H1 (cell line): ENCODE results near the gene RPS17. TPM values are rescaled to one million over a fixed set of nuclear protein-coding genes. Genes with fewer than 3 reads are reported as not detected.
A peak's percentile ranks its signal among the peaks of the same experiment; 100 is the strongest.
"Not testable (repeated sequence)": the region's sequence is repeated elsewhere in the genome, so short reads cannot be mapped to it uniquely, and the experiment has no call there.

Experiments used
- CTCF ChIA-PET: fragments of 300-600 bp; sonication (Branson Sonifier 250); formaldehyde crosslinking; loops from one replicate; lab custom pipeline; 2021; ENCODE audit not compliant: partially characterized antibody; lab: Charles Lee
- POLR2A ChIA-PET: fragments of 300-600 bp; sonication (Branson Sonifier 250); formaldehyde crosslinking; loops from one replicate; lab custom pipeline; 2021; ENCODE audit warnings: inconsistent platforms; ENCODE audit not compliant: partially characterized antibody; lab: Charles Lee
- DNase-seq, 2 experiments: peaks; one replicate each; pipeline versions ENCODE4 v3.0.0 to v3.0.0-alpha.2; 2010 to 2022; ENCODE audit warnings: low spot score in 2 of 2, low read depth in 1 of 2, mixed read lengths in 1 of 2
- FAIRE-seq: peaks from 2 replicates; lab custom pipeline; 2011; peaks lifted over from hg19 to GRCh38; lab: Jason Lieb, UNC
- H2AFZ ChIP-seq: 2 replicates; pipeline ENCODE4 v1.8.1; 2012; ENCODE audit warnings: low read length, inconsistent platforms
- H2AK5ac ChIP-seq: 2 replicates; pipeline ENCODE4 v1.6.1; 2013; ENCODE audit warnings: low read depth, low read length
- H2BK120ac ChIP-seq: replicated peaks from 2 replicates; pipeline ENCODE3; 2013; ENCODE audit warnings: low read depth, low read length, inconsistent platforms
- H2BK12ac ChIP-seq: 2 replicates; pipeline ENCODE4 v1.6.1; 2013; ENCODE audit warnings: low read depth, low read length
- H2BK15ac ChIP-seq: 2 replicates; pipeline ENCODE4 v1.6.1; 2013; ENCODE audit warnings: low read length
- H2BK20ac ChIP-seq: 2 replicates; pipeline ENCODE4 v1.6.1; 2013; ENCODE audit warnings: low read length
- H2BK5ac ChIP-seq: 2 replicates; pipeline ENCODE4 v1.6.1; 2013; ENCODE audit warnings: low read depth, low read length
- H3K14ac ChIP-seq: 2 replicates; pipeline ENCODE4 v1.6.1; 2013; ENCODE audit warnings: inconsistent platforms; ENCODE audit not compliant: insufficient read length
- H3K18ac ChIP-seq: 2 replicates; pipeline ENCODE4 v1.6.1; 2013; ENCODE audit warnings: low read length; ENCODE audit errors: extremely low read depth
- H3K23ac ChIP-seq: 2 replicates; pipeline ENCODE4 v1.6.1; 2013; ENCODE audit warnings: inconsistent platforms; ENCODE audit not compliant: insufficient read length
- H3K23me2 ChIP-seq: 2 replicates; pipeline ENCODE4 v1.6.1; 2013; ENCODE audit warnings: low read depth, low read length
- H3K27ac ChIP-seq: 2 replicates; pipeline ENCODE4 v1.6.1; 2011; ENCODE audit warnings: low read depth, low read length, inconsistent platforms
- H3K27me3 ChIP-seq, 4 experiments: replicated peaks in 1 of 4; 1 replicate in 1 of 4; 2 replicates in 3 of 4; pipeline versions ENCODE4 v1.6.1 to v1.8.1; 2011 to 2013; ENCODE audit warnings: low read length in 3 of 4, mild to moderate bottlenecking in 3 of 4, inconsistent platforms in 2 of 4, mixed read lengths in 2 of 4, moderate library complexity in 1 of 4; ENCODE audit not compliant: control insufficient read depth in 3 of 4, insufficient read depth in 3 of 4; ENCODE audit errors: extremely low read depth in 1 of 4
- H3K36me3 ChIP-seq, 4 experiments: 2 replicates each; pipeline versions ENCODE4 v1.6.1 to v1.8.1; 2011 to 2013; ENCODE audit warnings: mild to moderate bottlenecking in 4 of 4, low read length in 3 of 4, moderate library complexity in 2 of 4, control low read depth in 1 of 4, inconsistent platforms in 1 of 4; ENCODE audit not compliant: insufficient read depth in 4 of 4, control insufficient read depth in 2 of 4
- H3K4ac ChIP-seq: replicated peaks from 2 replicates; pipeline ENCODE3; 2013; ENCODE audit warnings: low read length, low read depth, mixed read lengths, inconsistent platforms; ENCODE audit not compliant: insufficient read length
- H3K4me1 ChIP-seq, 4 experiments: replicated peaks in 1 of 4; 1 replicate in 1 of 4; 2 replicates in 3 of 4; pipeline versions ENCODE4 v1.6.1 to v1.8.1; 2011 to 2013; ENCODE audit warnings: low read length in 3 of 4, inconsistent platforms in 2 of 4, mixed read lengths in 1 of 4; ENCODE audit not compliant: insufficient read depth in 4 of 4, control insufficient read depth in 3 of 4
- H3K4me2 ChIP-seq, 2 experiments: 2 replicates each; pipeline versions ENCODE4 v1.6.1 to v1.8.1; 2011 to 2013; ENCODE audit warnings: low read depth in 2 of 2, low read length in 2 of 2, control low read depth in 1 of 2, inconsistent platforms in 1 of 2, mild to moderate bottlenecking in 1 of 2; ENCODE audit not compliant: insufficient read depth in 1 of 2
- H3K4me3 ChIP-seq, 4 experiments: fragments of 200-600, 300-600 bp in 1 of 4; sonication (generic), shearing (Covaris generic), sonication (Bioruptor Twin) in 1 of 4; 2 replicates each; pipeline versions ENCODE4 v1.5.1 to v1.8.1; 2011 to 2016; ENCODE audit warnings: low read length in 4 of 4, low read depth in 3 of 4, control low read depth in 2 of 4, inconsistent platforms in 2 of 4, mild to moderate bottlenecking in 2 of 4, mixed read lengths in 1 of 4, moderate library complexity in 1 of 4; ENCODE audit not compliant: insufficient read depth in 2 of 4; ENCODE audit errors: extremely low read depth in 1 of 4
- H3K56ac ChIP-seq: replicated peaks from 2 replicates; pipeline ENCODE3; 2013; ENCODE audit warnings: low read depth, mild to moderate bottlenecking, mixed read lengths, low read length, inconsistent platforms; ENCODE audit not compliant: insufficient read length
- H3K79me1 ChIP-seq: 2 replicates; pipeline ENCODE4 v1.6.1; 2013; ENCODE audit warnings: low read depth, low read length, control low read depth
- H3K79me2 ChIP-seq, 2 experiments: 2 replicates each; pipeline versions ENCODE4 v1.6.1 to v1.8.1; 2012 to 2013; ENCODE audit warnings: low read length in 2 of 2, mild to moderate bottlenecking in 2 of 2, inconsistent platforms in 1 of 2; ENCODE audit not compliant: insufficient read depth in 2 of 2, control insufficient read depth in 1 of 2
- H3K9ac ChIP-seq, 4 experiments: replicated peaks in 1 of 4; 1 replicate in 1 of 4; 2 replicates in 3 of 4; pipeline versions ENCODE4 v1.6.1 to v1.8.1; 2011 to 2013; ENCODE audit warnings: low read depth in 3 of 4, low read length in 3 of 4, control low read depth in 2 of 4, mild to moderate bottlenecking in 2 of 4, moderate library complexity in 2 of 4, inconsistent platforms in 1 of 4; ENCODE audit errors: extremely low read depth in 1 of 4
- H3K9me3 ChIP-seq, 2 experiments: 2 replicates each; pipeline versions ENCODE4 v1.6.1 to v1.8.1; 2012 to 2013; ENCODE audit warnings: mild to moderate bottlenecking in 2 of 2, moderate library complexity in 2 of 2, control low read depth in 1 of 2, inconsistent platforms in 1 of 2, low read depth in 1 of 2, low read length in 1 of 2, mixed read lengths in 1 of 2; ENCODE audit not compliant: insufficient read depth in 2 of 2
- H4K20me1 ChIP-seq, 2 experiments: replicated peaks in 1 of 2; 2 replicates each; pipeline versions ENCODE3 to v1.8.1; 2011 to 2013; ENCODE audit warnings: inconsistent platforms in 2 of 2, low read length in 2 of 2, mild to moderate bottlenecking in 1 of 2; ENCODE audit not compliant: insufficient read depth in 2 of 2, control insufficient read depth in 1 of 2
- H4K5ac ChIP-seq: 2 replicates; pipeline ENCODE4 v1.6.1; 2013; ENCODE audit warnings: low read length, low read depth, mixed read lengths, inconsistent platforms; ENCODE audit not compliant: insufficient read length
- H4K8ac ChIP-seq: 2 replicates; pipeline ENCODE4 v1.8.0; 2013; ENCODE audit warnings: mild to moderate bottlenecking, moderate library complexity, low read length, inconsistent platforms; ENCODE audit not compliant: insufficient read depth; ENCODE audit errors: extremely low read depth
- H4K91ac ChIP-seq: replicated peaks from 2 replicates; pipeline ENCODE3; 2013; ENCODE audit warnings: low read length, mixed read lengths, inconsistent platforms; ENCODE audit not compliant: insufficient read length
- KDM1A ChIP-seq: fragments of 200-600, 300-600 bp; sonication (generic); IDR thresholded peaks from 2 replicates; pipeline ENCODE4 v1.7.1; 2016; ENCODE audit warnings: mild to moderate bottlenecking, low read length, borderline replicate concordance
- WGBS, 2 experiments: shearing (Covaris generic) in 1 of 2; methylation state at CpG; one replicate each; pipeline versions ENCODE4 v1.1.6 to v1.1.7; 2013 to 2015; ENCODE audit warnings: low lambda C conversion rate in 2 of 2, mixed read lengths in 2 of 2, inconsistent platforms in 1 of 2, low coverage in 1 of 2, missing lambda C conversion rate in 1 of 2; ENCODE audit not compliant: insufficient replicate concordance in 2 of 2, insufficient coverage in 1 of 2, insufficient read length in 1 of 2; ENCODE audit errors: extremely low coverage in 1 of 2, missing lambda C conversion rate in 1 of 2; 5-methylcytosine and 5-hydroxymethylcytosine counted together
- polyA plus RNA-seq, 7 experiments: library from polyadenylated mRNA; depleted of rRNA in 3 of 7; stranded (reverse) in 5 of 7; unstranded in 2 of 7; fragments of >200 nt in 5 of 7; fragments of 200-250 nt in 2 of 7; gene quantifications; 1 replicate in 5 of 7; 2 replicates in 1 of 7; 4 replicates in 1 of 7; pipeline versions ENCODE4 v1.2.1 to v1.2.3, GENCODE V29; 2011 to 2013; ENCODE audit warnings: missing spikeins in 2 of 7, mixed read lengths in 2 of 7
- total RNA-seq: library from RNA; stranded (reverse); fragmentation: NEBNext Ultra II Directional; extraction: Animal tissue kit (Norgen Biotek cat#: 25700); gene quantifications from 2 replicates; pipeline ENCODE4 v1.2.1, GENCODE V29; 2021

Gene RPS17
- total and polyA plus RNA-seq, 2 of the 8 experiments (the other 6 are each of a cell fraction or from before 2014, with no cell fraction given): 2,416 to 5,590 TPM

DNA sequence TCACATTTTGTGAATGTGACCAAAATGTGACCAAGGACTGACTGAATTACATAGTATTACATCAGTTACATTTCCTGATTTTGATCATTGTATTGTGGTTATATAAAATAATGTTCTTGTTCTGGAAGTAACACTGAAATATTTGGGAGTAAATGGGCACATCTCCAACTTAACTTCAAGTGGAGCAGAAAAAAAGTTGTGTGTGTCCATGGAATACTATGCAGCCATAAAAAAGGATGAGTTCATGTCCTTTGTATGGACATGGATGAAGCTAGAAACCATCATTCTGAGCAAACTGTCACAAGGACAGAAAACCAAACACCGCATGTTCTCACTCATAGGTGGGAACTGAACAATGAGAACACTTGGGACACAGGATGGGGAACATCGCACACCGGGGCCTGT lies 5.8 kb downstream of the RPS17 start:
- not testable (repeated sequence) for H3K56ac ChIP-seq, H3K4me3 ChIP-seq, FAIRE-seq, H4K91ac ChIP-seq
- TF ChIP-seq KDM1A: peak; percentile 64; the same call in 1 of the 2 replicates
- TF ChIP-seq, all 59 proteins: peak for 1; not testable (repeated sequence) for 58
- H3K4me1 ChIP-seq: peaks cover 3 to 12% (median 6%) of the 10 kb centered on the region in 4 experiments; a peak in 5 of 7 replicates
- not testable (repeated sequence) for H2BK20ac ChIP-seq, H4K8ac ChIP-seq, H3K9me3 ChIP-seq, DNase-seq, H3K4ac ChIP-seq, H3K23ac ChIP-seq, H3K79me1 ChIP-seq, H3K14ac ChIP-seq, H2AK5ac ChIP-seq, H3K23me2 ChIP-seq, H3K27ac ChIP-seq, H2BK12ac ChIP-seq, H3K4me2 ChIP-seq, H3K27me3 ChIP-seq, H2AFZ ChIP-seq, H2BK5ac ChIP-seq, H2BK15ac ChIP-seq, H3K18ac ChIP-seq, H2BK120ac ChIP-seq, H4K5ac ChIP-seq, H3K9ac ChIP-seq
- 97% methylated on average over 3 of the region's 3 CpGs; no CpG with 5 or more reads in 1 of the 2 experiments for WGBS, 2 experiments
- peaks cover 5 to 27% of the 10 kb centered on the region in 2 experiments for H3K79me2 ChIP-seq
- CTCF ChIA-PET: interaction anchor here (1.1 kb wide), 1 partner anchor 216 kb away, joined by 3 read pairs; no protein-coding TSS in a partner anchor
- H4K20me1 ChIP-seq: peaks cover 19 to 29% of the 10 kb centered on the region in 2 experiments
- POLR2A ChIA-PET: interaction anchor here (2.5 to 8.3 kb wide), 3 partner anchors 9 to 37 kb away, joined by 7 to 79 read pairs (median 11); no protein-coding TSS in a partner anchor
- peaks cover 27 to 56% (median 43%) of the 10 kb centered on the region in 4 experiments for H3K36me3 ChIP-seq
